Measurements from ENCODE around the gene RGS7BP. TPM values are rescaled to one million over a fixed set of nuclear protein-coding genes. Genes with fewer than 3 reads are reported as not detected.

The RGS7BP gene
- total and polyA plus RNA-seq, 10 of the 15 experiments (the other 5 are each of a cell fraction or from before 2014, with no cell fraction given) = not detected

DNA sequence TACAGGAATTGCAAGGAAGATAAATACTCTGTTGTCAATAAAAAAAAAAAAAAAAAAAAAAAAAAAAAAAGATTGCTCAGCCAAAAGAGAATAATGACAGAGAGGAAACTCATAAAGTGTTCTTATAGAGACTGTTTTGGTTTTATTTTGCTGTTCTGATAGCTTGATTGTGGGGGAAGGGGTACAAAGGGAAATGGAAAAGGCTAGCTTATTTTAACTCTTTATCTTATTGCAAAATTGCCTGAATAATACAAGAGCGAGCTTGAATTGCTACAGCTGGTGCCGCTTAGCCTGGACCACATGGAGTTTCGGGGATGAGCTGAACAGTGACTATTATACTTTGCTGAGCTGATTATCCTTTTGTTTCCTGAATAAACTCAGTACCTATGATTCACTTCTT lies 153.5 kb downstream of the RGS7BP start:
- intact Hi-C loops (cut with micrococcal nuclease; ENCODE audit: unreplicated experiment) (no loop called here), in situ Hi-C loops (cut with MboI) (no loop called here)
- Histone ChIP-seq H3K36me3 (ENCODE audit: control insufficient read depth in 2 of 2, insufficient read depth in 2 of 2, low read length in 1 of 2) (no peaks in the 10 kb centered on the region), H3K9ac (ENCODE audit: control insufficient read depth, insufficient read depth, low read length) (no peak overlapping the region), H3K4me2 (ENCODE audit: control insufficient read depth, insufficient read depth) (no peak overlapping the region), H3K27ac (ENCODE audit: control insufficient read depth, insufficient read depth) (no peak overlapping the region), H3K9me3 (replicated peaks; ENCODE audit: control insufficient read depth, insufficient read depth, low read length) (no peaks in the 10 kb centered on the region), H3K4me1 (ENCODE audit: control insufficient read depth, insufficient read depth, low read length) (no peaks in the 10 kb centered on the region), H4K20me1 (ENCODE audit: control insufficient read depth, insufficient read depth) (no peaks in the 10 kb centered on the region), H2AFZ (ENCODE audit: control insufficient read depth, low read depth, low read length) (no peak overlapping the region), H3K27me3 (replicated peaks in 1 of 2; ENCODE audit: control insufficient read depth in 2 of 2, insufficient read depth in 2 of 2, low read length in 1 of 2) (peaks cover 0 to 2% of the 10 kb centered on the region in 2 experiments; a peak in 1 of 4 replicates), H3K4me3 (no peak overlapping the region), H3K79me2 (ENCODE audit: control insufficient read depth, insufficient read depth, low read length) (no peaks in the 10 kb centered on the region)
- ChIA-PET POLR2A (interaction anchor here (0.6 kb wide), 1 partner anchor 361 kb away, joined by 4 read pairs; no protein-coding TSS in a partner anchor), SMC1A (ENCODE audit: uncharacterized antibody, unreplicated experiment) (interaction anchor here (0.9 to 2.0 kb wide), 3 partner anchors 10 to 106 kb away, joined by 3 to 5 read pairs (median 3); no protein-coding TSS in a partner anchor), CTCF (interaction anchor here (0.9 to 1.5 kb wide), 4 partner anchors 9 to 125 kb away, joined by 3 to 6 read pairs (median 4); no protein-coding TSS in a partner anchor), RAD21 (ENCODE audit: unreplicated experiment) (no interaction called here)
- BruUV-seq (replicated peaks) = no TSS peak
- DNase-seq (ENCODE audit: low read depth, low spot score) (no peak), ATAC-seq (no peak), FAIRE-seq (no peak)
- 46% methylated on average over 3 of the region's 3 CpGs for WGBS (ENCODE audit: insufficient coverage, insufficient replicate concordance, low lambda C conversion rate, missing lambda C conversion rate)
- TF ChIP-seq, protein P1, sequence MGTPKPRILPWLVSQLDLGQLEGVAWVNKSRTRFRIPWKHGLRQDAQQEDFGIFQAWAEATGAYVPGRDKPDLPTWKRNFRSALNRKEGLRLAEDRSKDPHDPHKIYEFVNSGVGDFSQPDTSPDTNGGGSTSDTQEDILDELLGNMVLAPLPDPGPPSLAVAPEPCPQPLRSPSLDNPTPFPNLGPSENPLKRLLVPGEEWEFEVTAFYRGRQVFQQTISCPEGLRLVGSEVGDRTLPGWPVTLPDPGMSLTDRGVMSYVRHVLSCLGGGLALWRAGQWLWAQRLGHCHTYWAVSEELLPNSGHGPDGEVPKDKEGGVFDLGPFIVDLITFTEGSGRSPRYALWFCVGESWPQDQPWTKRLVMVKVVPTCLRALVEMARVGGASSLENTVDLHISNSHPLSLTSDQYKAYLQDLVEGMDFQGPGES (IDR thresholded peaks at IDR 0.05) = no peak
- TF ChIP-seq, protein P2, sequence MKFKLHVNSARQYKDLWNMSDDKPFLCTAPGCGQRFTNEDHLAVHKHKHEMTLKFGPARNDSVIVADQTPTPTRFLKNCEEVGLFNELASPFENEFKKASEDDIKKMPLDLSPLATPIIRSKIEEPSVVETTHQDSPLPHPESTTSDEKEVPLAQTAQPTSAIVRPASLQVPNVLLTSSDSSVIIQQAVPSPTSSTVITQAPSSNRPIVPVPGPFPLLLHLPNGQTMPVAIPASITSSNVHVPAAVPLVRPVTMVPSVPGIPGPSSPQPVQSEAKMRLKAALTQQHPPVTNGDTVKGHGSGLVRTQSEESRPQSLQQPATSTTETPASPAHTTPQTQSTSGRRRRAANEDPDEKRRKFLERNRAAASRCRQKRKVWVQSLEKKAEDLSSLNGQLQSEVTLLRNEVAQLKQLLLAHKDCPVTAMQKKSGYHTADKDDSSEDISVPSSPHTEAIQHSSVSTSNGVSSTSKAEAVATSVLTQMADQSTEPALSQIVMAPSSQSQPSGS (IDR thresholded peaks at IDR 0.05; ENCODE audit: low read length) = no peak
- TF ChIP-seq, protein P3, sequence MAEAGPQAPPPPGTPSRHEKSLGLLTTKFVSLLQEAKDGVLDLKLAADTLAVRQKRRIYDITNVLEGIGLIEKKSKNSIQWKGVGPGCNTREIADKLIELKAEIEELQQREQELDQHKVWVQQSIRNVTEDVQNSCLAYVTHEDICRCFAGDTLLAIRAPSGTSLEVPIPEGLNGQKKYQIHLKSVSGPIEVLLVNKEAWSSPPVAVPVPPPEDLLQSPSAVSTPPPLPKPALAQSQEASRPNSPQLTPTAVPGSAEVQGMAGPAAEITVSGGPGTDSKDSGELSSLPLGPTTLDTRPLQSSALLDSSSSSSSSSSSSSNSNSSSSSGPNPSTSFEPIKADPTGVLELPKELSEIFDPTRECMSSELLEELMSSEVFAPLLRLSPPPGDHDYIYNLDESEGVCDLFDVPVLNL (IDR thresholded peaks at IDR 0.05; ENCODE audit: low read depth, low read length) = no peak
- TF ChIP-seq NFYB (IDR thresholded peaks at IDR 0.05; ENCODE audit: insufficient read depth, low read depth, low read length) = no peak
- TF ChIP-seq FOXM1 (IDR thresholded peaks at IDR 0.05; ENCODE audit: low read depth, low read length) = no peak
- no peak for TF ChIP-seq RAD21 (IDR thresholded peaks at IDR 0.05; ENCODE audit: insufficient read depth, low read depth, low read length)
- no peak for TF ChIP-seq ZNF207 (IDR thresholded peaks at IDR 0.05; ENCODE audit: borderline replicate concordance)
- no peak for TF ChIP-seq ZSCAN29 (IDR thresholded peaks at IDR 0.05)
- no peak for TF ChIP-seq NFYA (IDR thresholded peaks at IDR 0.05; ENCODE audit: borderline replicate concordance, low read depth, low read length)
- TF ChIP-seq MEF2A (IDR thresholded peaks at IDR 0.05; ENCODE audit: insufficient read depth, low read depth, low read length) = no peak
- TF ChIP-seq BMI1 (IDR thresholded peaks at IDR 0.05; ENCODE audit: borderline replicate concordance) = no peak
- TF ChIP-seq, protein P4, sequence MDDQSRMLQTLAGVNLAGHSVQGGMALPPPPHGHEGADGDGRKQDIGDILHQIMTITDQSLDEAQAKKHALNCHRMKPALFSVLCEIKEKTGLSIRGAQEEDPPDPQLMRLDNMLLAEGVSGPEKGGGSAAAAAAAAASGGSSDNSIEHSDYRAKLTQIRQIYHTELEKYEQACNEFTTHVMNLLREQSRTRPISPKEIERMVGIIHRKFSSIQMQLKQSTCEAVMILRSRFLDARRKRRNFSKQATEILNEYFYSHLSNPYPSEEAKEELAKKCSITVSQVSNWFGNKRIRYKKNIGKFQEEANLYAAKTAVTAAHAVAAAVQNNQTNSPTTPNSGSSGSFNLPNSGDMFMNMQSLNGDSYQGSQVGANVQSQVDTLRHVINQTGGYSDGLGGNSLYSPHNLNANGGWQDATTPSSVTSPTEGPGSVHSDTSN (IDR thresholded peaks at IDR 0.05; ENCODE audit: insufficient replicate concordance, low read depth, low read length) = no peak
- TF ChIP-seq, protein P5, sequence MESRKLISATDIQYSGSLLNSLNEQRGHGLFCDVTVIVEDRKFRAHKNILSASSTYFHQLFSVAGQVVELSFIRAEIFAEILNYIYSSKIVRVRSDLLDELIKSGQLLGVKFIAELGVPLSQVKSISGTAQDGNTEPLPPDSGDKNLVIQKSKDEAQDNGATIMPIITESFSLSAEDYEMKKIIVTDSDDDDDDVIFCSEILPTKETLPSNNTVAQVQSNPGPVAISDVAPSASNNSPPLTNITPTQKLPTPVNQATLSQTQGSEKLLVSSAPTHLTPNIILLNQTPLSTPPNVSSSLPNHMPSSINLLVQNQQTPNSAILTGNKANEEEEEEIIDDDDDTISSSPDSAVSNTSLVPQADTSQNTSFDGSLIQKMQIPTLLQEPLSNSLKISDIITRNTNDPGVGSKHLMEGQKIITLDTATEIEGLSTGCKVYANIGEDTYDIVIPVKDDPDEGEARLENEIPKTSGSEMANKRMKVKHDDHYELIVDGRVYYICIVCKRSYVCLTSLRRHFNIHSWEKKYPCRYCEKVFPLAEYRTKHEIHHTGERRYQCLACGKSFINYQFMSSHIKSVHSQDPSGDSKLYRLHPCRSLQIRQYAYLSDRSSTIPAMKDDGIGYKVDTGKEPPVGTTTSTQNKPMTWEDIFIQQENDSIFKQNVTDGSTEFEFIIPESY (IDR thresholded peaks at IDR 0.05) = no peak
- TF ChIP-seq TBL1XR1 (IDR thresholded peaks at IDR 0.05; ENCODE audit: low read depth, low read length) = no peak
